Stimulated activated naive CD4-positive, alpha-beta T cell treated with Interleukin-2 at 50 U/mL for 16 hours (primary cell): ENCODE measurements around the gene NDUFB8.
"Not testable (repeated sequence)": the region's sequence is repeated elsewhere in the genome, so short reads cannot be mapped to it uniquely, and the experiment has no call there.

Experiments used
- DNase-seq: peaks from one replicate; lab custom pipeline; 2025; lab: John Stamatoyannopoulos, UW

Gene NDUFB8

DNA sequence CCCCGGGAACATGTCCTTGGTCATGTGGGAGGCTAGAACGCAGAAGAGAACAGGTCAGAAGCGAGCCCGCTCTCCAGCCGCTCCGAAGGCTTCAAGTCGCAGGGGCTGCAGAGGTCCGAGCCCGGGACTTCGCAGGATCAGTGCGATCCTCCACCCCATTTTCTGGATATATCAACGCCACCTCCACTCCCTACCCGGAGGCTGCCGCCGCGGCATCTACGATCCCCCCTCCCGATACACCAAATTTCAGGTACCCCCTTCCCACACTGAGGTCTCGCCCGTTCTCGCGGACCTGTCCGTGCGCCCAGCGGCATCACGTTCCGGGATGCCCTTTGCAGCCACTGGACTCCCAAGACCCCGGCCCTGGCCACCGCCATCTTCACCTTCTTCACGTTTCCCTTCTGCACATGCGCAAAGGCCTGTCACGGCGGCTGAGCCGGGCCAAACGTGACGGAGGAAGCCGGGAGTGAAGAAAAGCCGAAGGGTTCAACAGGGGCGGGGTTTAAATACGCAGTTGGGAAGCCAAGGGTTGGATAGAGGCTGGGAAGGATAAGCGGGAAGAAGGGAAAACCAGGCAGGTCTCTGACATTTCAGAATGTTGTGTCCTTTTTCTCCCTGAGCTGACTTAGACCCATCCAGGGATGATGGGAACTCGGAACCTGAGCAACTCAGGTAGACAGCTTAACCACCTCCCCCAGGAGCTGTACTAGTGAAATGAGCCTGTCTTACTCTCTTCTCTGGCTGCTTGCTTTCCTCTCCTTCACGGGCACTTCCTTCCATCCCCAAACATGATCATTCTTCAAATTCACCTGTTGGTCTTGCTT, at the start of gene NDUFB8:
NDUFB8 (minus strand) TSS at position 397 of the 824 bp plus-strand sequence; CDS start at position 377, 20 bp downstream.
- DNase-seq: peak; percentile 80

DNA sequence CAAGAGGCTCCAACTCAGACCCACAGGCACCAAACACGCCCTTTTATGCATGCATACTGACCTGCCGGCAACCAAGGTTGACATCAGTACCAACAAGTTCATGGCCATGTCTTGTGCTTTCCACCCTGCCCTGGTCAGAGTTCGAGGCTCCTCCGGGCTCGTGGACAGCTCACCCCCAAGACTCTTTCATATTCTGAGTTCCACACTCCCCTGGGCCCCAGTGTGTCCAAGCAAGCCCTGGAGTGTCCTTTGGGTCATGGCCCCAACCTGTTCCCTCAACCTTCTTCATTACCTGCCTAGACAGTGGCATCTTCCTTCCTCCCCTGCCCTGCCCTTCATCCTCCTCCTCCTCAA, 46.6 kb upstream of the NDUFB8 start:
- no peak for DNase-seq

DNA sequence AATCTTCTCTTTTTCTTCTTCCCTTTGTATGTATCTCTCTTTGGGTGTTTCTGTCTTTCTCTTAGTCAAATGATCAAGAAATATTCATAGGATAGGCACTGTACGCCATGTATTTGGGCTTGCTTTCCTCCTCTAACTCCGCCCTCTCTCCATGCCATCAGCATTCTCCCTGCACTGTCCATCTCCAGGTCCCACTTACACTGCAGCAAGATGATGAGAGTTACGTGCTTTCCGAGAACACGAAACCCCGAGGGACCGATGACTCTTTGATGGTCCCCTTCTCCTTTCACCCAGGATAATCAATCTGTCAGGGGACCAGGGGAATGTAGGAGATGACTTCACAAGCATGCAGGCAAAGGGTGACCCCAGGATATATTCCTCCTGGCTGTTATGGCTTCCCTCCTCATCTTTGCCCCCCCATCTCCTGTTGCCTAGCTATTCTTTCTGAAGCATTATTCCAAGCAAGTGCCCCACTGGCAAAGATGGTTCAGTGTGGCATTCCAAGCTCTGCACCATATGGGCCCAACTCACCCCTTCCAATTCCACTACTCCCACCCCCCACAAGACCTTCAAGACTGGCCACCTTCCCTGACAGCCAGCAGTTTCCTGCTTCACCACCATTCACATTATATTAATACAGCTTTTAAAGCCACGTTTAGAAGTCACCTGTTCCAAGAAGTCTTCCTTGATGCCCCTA, 46.1 kb upstream of the NDUFB8 start:
- no peak for DNase-seq

DNA sequence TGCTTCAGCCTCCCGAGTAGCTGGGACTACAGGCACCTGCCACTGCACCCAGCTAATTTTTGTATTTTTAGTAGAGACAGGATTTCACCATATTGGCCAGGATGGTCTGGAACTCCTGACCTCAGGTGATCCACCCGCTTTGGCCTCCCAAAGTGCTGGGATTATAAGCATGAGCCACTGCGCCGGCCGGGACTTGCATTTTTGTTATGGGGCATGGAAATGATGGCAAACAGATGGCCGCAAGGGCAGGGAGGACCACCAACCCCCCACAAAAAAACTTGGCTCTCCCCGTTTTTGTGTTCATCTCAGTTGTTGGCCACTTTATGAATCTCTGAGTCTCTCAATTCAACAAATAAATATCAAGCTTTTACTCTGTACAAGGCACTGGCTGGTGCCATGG, 45.5 kb upstream of the NDUFB8 start:
- DNase-seq: not testable (repeated sequence)

DNA sequence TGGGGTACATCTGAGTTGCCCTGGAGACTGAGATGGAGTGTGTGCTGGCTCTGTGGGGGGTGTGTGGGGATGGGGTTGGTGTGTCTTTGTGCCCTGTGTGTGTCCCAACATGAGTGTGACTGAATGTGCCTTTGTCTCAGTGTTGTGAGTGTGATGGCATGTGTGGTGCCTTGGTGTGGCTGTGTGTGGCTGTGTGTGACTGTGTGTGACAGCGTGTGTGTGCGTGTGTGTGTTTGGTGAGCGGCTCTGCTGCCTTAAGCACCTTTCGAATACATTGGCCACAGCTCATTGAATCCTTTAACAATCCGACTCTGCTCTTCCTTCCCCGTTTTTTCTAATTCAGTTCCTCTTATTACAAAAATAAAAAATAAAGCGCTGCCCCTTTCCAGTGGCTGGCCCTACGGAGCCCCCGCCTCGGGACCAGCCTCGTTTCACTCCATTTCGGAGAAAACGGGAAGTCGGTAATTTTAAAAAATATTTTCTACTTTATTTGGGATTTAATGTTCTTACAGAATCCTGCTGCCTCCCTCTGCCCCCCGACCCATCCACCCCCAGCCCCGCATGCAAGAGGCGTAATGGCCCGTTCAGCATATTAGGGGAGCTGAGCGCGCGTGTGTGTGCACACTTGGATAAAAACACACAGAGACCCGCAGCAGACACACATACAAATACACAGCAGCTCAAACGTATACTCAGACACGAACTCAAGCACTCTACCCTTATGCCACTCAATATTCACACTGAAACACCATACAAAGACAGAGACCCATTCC, 41.6 kb upstream of the NDUFB8 start:
- no peak for DNase-seq

DNA sequence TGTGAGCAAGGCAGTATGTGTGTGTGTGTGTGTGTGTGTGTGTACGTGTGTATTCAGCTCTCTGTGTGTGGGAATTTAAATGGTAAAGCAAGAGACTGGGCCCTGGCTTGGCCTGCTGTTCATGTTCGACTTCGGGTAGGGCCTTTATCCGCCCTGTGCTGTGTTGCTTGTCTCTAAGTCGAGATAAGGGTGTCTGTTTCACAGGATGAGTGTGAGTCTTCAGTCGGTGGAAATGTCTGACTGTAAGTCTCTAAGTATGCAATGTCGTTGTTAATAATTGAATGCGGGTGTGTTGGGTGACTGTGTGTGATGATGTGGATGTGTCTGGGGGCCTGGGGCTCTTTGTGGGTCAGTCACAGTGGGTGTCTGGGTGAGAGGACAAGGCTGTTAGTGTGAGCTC, 40.8 kb upstream of the NDUFB8 start:
- no peak for DNase-seq

DNA sequence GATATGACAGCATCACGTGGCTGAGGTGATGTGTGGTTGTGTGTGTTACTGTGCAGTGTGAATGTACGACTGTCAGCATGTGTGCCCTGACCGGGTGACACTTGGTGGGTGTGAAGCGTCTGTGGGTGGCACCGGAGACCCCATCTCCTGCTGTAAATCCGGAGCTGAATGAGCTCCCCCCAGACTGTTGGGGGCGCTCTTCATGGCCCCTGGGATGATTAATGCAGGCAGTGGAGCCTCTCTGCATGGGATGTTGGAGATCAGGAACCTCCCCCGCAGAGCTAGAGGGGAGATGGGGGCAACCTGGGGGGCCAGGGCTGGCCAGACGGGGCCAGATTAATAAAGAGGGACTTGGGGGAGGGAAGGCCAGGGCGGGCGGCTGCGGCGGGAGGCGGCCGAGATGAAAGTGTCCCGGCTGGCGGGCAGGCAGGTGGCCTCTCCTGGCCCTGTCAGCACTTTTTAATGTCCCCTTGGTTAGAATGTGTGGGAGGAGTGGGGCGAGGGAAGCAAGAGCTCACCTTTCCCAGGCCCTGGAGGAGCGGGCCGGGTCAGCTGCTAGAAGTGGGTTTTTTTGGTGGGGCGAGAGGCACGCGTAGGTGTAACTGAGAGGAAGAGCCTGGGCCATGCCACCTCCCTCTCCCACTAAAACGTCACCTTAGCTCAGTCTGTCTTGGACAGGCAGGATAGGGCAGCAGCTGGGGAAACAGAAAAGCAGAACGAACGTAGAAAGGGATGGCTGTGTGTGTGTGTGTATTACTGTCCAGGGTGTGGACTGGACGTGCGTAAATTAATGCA, 40.2 kb upstream of the NDUFB8 start:
- no peak for DNase-seq

DNA sequence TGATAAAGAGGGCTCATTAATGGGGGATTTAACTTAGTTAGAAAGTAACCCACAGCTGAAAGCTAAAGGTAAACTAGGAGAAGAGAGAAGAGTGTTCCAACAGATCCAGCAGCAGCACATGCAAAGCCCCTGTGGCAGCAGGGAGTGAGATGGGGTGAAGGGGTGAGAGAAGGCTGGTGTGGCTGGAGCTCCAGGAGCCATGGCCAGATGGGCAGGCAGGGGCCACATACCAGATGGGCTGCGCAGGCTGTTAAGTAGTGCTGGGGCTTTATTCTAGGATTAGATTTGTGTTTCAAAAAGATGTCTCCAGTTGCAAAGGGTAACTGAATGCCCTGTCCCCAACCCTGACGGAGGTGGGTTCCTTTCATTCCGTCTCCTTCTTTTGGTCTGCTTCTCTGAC, 39.2 kb upstream of the NDUFB8 start:
- no peak for DNase-seq

DNA sequence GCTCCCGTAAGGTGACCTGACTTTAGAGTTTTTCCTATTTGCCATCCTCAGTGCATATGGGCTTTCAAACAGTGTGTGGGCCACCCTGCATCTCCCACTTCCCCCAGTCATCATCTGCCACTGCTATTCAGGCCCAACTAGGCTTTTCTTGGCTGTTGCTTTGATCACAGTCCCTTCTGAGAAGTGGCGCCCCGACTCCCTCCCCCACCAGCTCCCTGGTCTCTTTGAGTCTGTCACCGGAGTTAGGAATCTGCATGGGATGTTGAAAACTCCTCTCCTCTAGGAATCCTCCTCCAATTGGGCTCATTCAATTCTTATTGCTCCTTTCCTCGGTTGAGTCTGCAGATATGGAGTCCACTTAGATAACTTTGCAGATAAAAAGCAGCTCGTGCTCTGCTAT, 38.2 kb upstream of the NDUFB8 start:
- DNase-seq: no peak

DNA sequence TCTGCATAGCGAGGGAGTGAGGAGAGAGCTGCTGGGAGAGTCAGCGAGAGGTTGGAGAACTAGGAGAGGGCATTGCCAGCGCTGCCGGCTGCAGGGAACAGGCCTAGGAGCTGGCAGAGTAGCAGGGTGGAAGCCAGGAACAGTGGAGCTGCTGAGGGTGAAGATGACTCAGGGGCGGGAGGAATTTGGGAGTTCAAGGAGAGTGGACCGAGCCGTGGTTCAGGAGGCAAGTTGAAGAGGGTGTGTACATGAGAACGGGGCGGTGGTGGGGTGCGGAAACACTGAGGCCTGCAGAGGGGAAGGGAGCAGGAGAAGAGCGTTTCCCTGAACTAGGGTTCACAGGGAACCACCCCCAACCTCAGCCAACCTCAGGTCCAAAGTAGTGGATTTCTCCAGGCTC, 37.6 kb upstream of the NDUFB8 start:
- DNase-seq: no peak

DNA sequence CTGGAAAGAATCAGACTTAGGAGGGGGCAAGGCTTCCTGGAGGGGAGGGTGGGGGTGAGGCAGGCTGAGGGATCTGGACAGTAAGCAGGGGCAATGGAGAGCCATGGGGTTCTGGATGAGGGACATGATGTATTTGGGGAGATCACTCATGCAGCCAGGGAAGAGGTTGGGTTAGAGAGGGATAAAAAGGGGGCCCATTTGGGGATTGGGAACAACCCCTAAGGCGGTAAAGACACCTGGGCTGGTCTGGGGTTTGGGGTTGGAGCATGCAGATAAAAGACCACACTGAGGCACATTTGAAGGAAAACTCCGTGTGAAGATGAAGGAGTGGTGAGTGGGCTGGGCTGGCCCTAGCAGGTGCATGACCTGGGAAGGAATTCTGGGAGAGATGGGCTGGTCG, 36.9 kb upstream of the NDUFB8 start:
- no peak for DNase-seq

DNA sequence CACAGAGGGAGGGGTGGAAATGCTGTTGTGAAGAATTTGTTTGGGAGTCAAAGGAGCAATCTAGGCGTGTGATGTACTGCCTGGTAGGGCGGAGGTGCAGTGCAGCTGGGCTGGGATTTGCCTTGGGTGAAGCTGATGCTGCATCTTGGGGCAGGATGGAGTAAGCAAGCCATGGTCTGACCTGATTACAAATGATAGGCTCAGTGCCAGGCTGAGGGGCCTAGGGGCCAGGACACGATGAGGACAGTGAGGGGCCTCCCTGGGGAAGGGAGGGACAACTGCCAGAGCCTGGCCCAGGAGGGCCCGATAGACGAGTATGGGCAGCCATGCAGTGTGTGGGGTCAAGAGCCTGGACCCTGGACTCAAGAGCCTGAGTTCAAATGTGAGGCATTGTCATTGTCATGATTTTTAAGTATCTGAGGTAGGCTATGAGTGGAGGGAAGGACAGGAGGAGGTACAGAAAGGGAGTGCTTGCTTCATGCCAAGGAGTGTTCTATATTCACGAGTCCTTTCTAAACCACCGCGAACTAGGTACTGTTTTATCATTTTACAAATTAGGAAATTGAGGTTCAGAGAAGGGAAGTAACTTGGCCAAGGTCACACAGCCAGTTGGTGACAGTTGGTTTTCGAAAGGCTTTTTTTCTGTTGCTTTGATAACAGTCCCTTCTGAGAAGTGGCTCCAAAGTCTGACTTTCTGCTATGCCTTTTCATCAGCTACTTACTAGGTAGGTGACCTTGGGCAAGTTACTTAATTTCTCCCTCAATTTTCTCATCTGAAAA, 35.7 kb upstream of the NDUFB8 start:
- no peak for DNase-seq

DNA sequence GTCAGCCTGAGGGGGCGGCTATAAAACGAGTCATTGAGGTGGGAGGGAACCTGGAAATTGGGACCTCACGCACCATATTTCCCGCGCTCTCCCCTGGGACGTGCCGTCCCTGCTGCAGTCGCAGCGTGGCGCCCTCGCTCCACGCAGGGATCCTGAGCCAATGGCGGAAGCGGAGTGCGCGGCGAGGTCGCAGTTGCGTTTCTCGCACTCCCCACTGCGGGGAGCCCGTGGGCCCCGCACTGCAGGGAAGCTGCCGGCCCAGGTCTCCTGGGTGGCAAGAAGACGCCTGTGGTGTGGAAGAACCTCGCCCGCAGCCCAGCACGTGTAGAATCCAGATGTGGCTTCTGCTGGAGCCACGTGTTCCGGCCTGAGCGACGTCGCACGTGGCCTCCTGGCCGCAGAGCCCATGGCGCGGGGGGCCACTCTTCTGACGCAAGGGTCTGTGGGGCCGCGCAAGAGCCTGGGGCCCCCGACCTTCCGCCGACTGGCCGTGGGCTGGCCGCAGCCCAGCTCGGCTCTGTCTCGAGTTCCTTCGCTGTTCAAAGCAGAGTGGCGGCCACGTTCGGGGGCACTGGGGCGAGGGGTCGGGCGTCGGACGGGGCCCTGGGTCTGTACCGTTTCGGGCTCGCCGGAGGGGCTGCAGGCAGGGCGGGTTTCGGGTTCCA, 32.5 kb upstream of the NDUFB8 start:
- DNase-seq: peak; percentile 67

DNA sequence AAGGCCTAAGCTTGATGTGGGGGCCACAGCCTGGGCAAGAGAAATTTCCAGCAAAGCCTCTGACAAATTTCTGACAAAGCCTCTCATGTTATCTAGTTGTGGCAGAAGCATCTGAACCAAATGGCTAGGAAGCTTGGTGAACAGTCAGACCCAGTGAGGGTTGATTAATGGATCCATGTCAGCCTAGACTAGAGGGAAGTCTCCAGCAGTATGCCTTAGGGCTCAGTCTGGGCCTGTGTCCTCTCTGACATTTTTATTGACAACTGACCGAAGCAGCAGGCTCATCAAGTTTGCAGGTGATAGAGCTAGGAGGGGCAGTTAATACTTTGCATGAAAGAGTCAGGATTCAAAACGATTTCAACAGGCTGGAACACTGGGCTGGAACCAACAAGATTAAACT, 31.3 kb upstream of the NDUFB8 start:
- no peak for DNase-seq

DNA sequence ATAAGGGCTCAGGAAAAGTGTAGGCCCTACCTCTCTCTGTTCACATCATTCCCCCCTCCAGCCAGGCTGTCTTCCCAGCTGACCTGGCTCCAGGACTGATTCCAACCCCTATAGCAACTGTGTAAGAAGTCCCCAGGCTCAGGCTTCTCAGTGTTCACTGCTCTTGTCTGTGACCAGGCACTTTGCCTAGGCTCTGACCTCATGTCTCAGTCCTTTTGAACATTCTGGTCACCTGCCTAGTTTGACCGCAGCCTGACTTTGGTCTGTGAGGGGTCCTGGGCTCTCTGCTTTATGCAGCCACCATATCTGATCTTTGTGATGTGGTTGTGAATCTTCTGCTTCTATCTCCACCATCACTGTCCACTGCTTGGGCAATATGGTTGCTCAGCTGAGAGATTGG, 30.6 kb upstream of the NDUFB8 start:
- DNase-seq: no peak

DNA sequence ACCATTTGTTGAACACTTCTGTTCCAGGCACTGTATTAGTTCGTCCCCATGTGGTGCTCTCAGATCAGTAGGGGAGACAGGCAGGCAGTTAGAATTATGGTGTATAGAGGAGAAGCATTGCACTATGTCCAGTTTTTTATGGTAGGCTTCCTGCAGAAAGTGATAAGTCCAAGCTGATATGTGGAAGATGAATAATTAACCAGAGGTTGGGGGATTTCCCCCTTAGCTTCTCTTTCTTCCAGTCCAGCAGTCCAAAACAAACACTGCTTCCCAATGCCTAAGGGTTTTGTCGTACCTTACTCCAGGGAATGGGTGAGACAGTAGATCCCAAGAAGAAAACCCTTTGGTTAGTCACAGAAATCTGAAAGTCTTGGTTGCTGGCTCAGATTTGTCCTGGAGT, 25.2 kb upstream of the NDUFB8 start:
- no peak for DNase-seq

DNA sequence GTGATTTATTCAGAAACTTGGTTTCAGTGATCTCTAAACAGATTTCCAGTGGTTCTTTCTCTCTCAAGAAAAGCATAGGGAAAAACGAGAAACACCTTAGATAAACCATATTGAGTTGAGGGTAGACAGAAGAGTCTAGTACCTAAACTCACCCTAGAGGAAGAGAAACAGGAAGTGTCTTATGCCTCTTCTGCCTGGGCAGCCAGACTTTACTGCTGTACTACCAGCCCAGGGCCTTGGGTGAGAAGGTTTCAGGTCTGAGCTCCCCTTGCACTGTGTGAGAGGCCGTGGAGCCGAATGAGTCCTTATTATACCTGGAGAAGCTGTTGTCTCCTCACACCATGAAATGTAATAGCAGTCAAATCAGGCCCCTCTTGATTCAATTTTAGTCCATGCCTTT, 24.3 kb upstream of the NDUFB8 start:
- DNase-seq: no peak

DNA sequence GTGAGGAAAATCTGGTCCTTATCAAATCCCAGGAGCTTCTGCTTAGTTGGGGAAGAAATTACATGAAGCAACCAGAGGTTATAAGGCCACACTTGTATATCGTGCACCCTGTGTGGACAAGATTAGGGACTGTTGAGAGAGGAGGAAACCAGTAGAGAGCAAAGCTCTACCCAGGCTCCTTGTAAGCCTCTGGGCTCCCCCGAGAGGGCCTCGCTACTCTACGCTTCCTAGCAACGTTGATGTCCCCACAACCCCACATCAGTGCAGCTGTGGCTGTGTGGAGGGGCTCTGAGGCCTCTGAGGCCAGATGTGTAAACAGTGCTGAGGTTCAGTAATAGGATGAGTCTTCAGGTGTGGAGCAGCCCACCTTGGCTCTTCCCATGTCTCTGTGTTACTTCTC, 22.1 kb upstream of the NDUFB8 start:
- no peak for DNase-seq

DNA sequence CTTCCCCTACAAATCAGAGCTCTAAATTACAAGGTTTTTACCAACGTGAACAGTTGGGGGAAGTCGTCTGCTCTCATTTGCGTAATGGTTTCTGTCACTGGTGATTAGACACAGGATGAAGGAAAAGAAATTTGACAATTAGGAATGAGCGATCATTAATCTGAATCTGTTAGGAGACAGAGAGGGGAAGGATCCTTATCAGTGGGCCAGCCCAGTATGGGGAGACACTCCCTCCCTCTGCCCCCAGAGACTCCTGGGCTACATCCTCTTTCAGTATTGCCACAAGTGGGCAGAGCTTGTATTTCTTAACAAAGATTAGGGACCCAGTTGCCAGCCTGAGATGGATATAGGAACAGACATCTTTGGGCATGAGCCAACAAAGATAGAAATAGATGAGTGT, 21.5 kb upstream of the NDUFB8 start:
- no peak for DNase-seq

DNA sequence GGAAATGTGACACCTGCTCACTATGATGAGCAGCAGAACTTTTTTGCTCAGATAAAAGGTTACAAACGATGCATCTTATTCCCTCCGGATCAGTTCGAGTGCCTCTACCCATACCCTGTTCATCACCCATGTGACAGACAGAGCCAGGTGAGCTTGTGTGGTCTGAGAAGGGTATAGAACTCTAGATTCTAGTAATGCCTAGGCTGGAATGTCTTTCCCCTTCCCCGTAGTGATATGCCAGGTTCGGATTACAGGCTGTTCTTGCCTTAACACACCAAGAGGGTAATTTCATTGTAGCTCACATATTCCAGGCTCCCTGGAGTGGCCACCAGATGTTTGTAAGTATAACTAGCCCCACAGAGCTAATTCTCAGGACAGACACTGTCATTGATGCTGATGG, 15.3 kb upstream of the NDUFB8 start:
- DNase-seq: no peak

DNA sequence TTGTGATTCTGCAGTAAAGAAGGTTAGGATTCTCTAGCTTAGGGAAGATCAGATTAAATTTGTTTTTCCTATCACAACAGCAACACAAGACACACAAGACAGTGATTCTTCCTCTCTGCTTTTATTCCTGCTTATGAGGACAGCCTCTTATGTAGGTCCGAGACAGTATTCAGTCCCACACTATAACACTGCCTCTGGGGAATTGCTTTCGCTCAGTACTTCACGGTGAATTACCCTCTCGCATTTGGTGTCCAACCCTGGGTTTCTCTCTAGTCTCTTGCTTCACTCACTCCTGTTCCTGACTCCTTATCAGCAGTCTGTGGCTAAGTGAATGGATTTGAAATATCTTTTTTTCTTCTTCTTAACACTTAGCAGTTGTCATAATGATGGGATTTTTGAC, 7.8 kb upstream of the NDUFB8 start:
- no peak for DNase-seq
